VCaP (cell line): Measurements from ENCODE around the gene FAM53B.

ENCODE experiments used
- H3K27ac ChIP-seq: fragments of 450-650 bp; 2 replicates; pipeline ENCODE4 v1.5.1; 2017
- CTCF ChIP-seq: fragments of 450-650 bp; conservative IDR thresholded peaks from 2 replicates; pipeline ENCODE4 v1.5.1; 2017; ENCODE audit warnings: mild to moderate bottlenecking, moderate library complexity

Gene FAM53B

DNA sequence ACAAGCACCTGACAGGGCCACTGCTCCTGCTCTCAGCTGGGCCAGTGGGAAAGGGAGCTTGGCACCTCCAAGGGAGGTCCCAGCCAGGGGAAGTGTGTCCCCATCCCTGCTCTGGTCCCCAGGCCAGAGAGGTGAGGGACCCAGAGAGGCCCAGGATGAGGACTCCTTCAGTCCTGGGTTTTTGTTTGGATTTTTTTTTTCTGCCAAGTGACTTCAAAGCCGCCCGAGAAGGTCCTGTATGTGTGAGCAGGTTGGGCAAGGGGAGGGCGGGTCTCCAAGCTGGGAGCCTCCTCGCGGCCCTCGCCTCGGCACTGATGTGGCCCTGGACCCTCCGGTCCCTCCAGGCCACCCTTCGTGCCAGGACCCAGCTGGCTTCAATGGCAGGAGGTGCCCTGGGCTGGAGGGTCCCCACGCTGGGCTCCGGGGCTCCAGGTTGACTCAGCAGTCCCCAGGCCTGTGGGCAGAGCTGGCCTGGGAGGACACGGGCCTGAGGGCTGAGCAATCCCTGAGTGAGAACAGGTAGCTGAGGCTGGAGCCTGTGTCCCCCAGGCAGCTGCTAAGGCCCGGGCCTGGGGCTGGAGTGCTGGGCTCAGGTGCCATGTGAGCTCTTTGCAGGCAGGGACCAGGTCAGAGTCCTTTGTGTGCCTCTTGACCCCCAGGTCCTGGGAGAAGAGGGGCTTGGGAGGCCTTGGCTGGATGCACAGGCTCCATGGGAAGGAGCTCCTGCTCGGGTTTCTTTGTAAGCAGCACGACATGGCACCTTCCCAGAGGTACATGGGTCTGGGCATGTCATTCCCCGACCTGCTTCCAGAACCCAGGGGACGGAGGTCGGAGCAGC, 140.6 kb downstream of the FAM53B start:
- H3K27ac ChIP-seq: no peak overlapping the region
- no peak for TF ChIP-seq CTCF

DNA sequence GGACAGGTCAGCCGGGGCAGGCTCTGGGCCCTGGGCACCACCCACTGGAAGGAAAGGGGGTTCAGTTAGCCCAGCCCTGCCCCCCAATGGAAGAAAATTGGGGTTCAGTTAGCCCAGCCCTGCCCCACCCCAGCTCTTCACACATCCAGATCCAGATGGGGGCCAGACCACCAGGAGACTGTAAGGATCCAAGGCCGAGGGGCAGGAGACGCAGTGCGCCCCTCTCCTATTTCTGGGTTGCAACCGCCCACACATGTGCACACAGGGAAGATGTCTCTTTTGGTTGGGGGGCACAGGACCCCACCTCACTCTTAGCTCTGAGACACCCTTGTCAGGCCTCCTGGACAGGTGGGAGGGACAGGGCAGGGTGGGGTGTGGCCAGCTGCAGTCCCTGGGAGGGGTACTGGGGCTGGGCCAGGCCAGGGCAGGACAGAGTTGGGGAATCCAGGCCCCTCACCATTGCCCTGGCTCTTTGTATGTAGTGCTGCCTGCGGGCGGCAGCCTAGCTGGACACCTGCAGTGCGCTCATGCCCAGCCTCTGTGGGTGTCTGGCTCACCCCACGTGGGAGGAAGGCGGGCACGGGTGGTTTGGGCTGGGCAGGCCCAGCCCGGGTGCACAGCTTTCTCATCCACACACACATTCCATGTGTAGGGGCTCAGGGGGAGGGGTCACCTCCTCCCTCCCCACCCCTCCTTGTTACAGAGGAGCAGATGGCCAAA, 141.4 kb downstream of the FAM53B start:
- no peak overlapping the region for H3K27ac ChIP-seq
- no peak for TF ChIP-seq CTCF

DNA sequence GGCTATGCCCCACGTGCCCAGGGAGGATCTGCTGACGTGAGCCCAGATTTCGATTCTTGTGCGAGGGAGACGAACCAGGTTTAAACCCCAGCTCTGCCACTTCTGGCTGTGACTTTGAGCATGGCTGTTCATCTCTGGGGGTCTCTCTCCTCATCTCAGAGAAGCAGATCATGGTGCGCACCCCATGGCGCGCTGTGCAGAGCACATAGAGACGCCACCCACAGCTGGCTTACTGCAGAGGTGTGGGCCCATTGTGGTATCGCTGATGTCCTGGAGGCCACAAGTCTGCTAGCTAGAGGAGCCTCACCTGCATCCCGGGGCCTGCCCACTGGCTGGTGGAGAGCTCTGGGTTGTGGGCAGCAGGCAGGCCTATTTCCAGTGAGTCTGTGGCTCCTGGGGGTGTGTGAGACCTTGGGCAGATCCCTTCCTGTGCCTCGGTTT, 142.0 kb downstream of the FAM53B start:
- no peak for TF ChIP-seq CTCF
- H3K27ac ChIP-seq: no peak overlapping the region

- H3K27ac ChIP-seq: no peak overlapping the region
- no peak for TF ChIP-seq CTCF
These were observed 142.6 kb downstream of the FAM53B start for GRCh38 chr10:124601431-124602120.

DNA sequence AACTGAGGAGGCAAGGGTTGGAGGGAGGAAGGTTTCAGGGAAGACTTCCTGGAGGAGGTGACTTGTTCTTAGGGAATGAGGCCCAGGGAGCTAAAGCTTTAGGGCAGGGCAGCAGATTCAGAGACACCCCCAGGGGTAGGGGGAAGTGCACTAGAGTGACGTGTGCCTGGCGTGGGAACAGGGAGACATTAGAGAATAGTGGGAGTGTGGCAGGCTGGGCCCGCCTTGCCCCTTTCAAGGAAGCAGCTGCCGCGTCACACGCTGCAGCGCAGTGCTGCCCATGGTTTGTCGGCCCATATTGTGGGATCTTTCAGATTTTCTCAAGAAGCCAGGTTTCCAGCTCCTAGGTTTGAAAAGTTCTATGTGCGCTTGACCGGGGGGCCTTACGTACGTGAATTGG, 143.2 kb downstream of the FAM53B start:
- no peak for TF ChIP-seq CTCF
- no peak overlapping the region for H3K27ac ChIP-seq

GRCh38 chr10:124600051-124600880, 143.9 kb downstream of the FAM53B start:
- no peak overlapping the region for H3K27ac ChIP-seq
- no peak for TF ChIP-seq CTCF
